Small intestine (tissue), 7 donors: Measurements from ENCODE around the gene SMAD3. TPM values are rescaled to one million over a fixed set of nuclear protein-coding genes. Genes with fewer than 3 reads are reported as not detected.

ENCODE experiments used
- DNase-seq, 2 donors: peaks; one replicate each; pipeline versions ENCODE4 v3.0.0 to v3.0.0-alpha.2; 2013
- FAIRE-seq: peaks from 2 replicates; lab custom pipeline; 2012; peaks lifted over from hg19 to GRCh38; lab: Jason Lieb, UNC
- H3K27ac ChIP-seq, 3 donors: one replicate each; pipeline ENCODE4 v1.5.1; 2013; ENCODE audit warnings: low read length in 2 of 3, mild to moderate bottlenecking in 2 of 3, control low read depth in 1 of 3, inconsistent platforms in 1 of 3, low read depth in 1 of 3, moderate library complexity in 1 of 3
- H3K27me3 ChIP-seq, 3 donors: one replicate each; pipeline ENCODE4 v1.6.1; 2013; ENCODE audit warnings: low read length in 3 of 3, inconsistent platforms in 1 of 3; ENCODE audit not compliant: control insufficient read depth in 3 of 3, insufficient read depth in 3 of 3
- H3K36me3 ChIP-seq, 3 donors: one replicate each; pipeline ENCODE4 v1.6.1; 2013; ENCODE audit warnings: low read length in 3 of 3, inconsistent platforms in 1 of 3, low read depth in 1 of 3, mild to moderate bottlenecking in 1 of 3, moderate library complexity in 1 of 3; ENCODE audit not compliant: control insufficient read depth in 3 of 3, insufficient read depth in 2 of 3
- H3K4me1 ChIP-seq, 3 donors: one replicate each; pipeline ENCODE4 v1.6.1; 2013; ENCODE audit warnings: low read length in 2 of 3, inconsistent platforms in 1 of 3, low read depth in 1 of 3, mild to moderate bottlenecking in 1 of 3, moderate library complexity in 1 of 3; ENCODE audit not compliant: control insufficient read depth in 3 of 3, insufficient read depth in 2 of 3
- H3K4me3 ChIP-seq, 3 donors: one replicate each; pipeline ENCODE4 v1.5.1; 2013; ENCODE audit warnings: low read length in 3 of 3, control low read depth in 1 of 3, inconsistent platforms in 1 of 3, low read depth in 1 of 3, mild to moderate bottlenecking in 1 of 3, moderate library complexity in 1 of 3
- H3K9me3 ChIP-seq, 2 donors: one replicate each; pipeline ENCODE4 v1.6.1; 2013; ENCODE audit warnings: low read depth in 1 of 2, low read length in 1 of 2; ENCODE audit not compliant: control insufficient read depth in 2 of 2, insufficient read depth in 1 of 2
- WGBS, 3 donors: extraction: QIAGEN DNeasy Blood & Tissue Kit; methylation state at CpG; one replicate each; pipeline ENCODE4 v1.1.7; 2013; 5-methylcytosine and 5-hydroxymethylcytosine counted together
- polyA plus RNA-seq, 4 donors: library from polyadenylated mRNA; stranded (reverse) in 3 of 4; unstranded in 1 of 4; fragments of 200-250 nt in 3 of 4; fragments of 120-200 nt in 1 of 4; gene quantifications; one replicate each; pipeline versions ENCODE4 v1.2.1 to v1.2.3, GENCODE V29; 2013
- donor health status: healthy with polysubstance abuse.
- donor health status: control.
- donor health status: control.
- donor health status: Bipolar disorder and iron deficiency.
- donor health status: healthy.

Gene SMAD3
- polyA plus RNA-seq, 4 donors, result 11.6 to 33.2 (median 14.6) TPM

DNA sequence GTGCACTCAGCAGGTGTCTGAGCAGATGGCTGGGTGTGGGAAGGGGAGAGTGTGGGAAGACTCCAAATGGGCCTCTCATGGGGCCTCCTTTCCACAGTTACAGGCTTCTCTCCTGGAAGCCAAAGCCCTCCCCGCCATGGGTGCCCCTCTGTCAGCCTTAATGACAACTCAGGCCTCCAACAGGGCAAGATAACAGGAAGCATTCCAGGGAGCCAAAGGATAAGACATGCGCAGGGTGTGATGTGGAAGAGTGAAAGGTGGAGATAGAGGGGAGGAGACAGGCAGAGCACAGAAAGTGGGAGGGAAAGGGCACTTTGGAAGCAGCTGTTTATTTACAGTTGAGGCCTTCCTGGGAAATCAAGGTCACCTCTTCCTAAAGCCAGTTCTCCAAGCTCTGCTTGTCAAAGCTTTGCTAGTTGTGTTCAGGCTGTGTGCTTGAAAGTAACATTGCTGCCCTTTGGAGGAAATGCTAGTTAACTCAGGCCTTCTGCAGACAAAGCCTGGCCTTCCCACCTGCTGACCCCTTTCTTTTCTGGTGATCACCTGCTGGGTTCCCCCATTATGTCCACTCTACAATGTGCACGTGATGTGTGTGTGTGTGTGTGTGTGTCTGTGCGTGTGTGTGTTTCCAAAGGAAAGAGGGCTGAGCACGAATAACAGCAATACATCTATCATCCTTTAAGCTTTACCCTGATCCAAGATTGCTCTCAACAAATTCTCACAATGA lies 35.2 kb upstream of the SMAD3 start:
- FAIRE-seq (no peak), DNase-seq (peak; percentile 60 to 80)
- Histone ChIP-seq H3K36me3 (no peaks in the 10 kb centered on the region), H3K9me3 (no peaks in the 10 kb centered on the region), H3K4me3 (no peak overlapping the region), H3K4me1 (peaks cover 2 to 50% (median 4%) of the 10 kb centered on the region in 3 donors), H3K27ac (peak overlapping the region in 1 of 3 donors; percentile 63), H3K27me3 (peaks cover 0 to 4% (median 0%) of the 10 kb centered on the region in 3 donors)
- 28 to 74% (median 48%) methylated on average over 4 to 5 of the region's 5 CpGs for WGBS, 3 donors

DNA sequence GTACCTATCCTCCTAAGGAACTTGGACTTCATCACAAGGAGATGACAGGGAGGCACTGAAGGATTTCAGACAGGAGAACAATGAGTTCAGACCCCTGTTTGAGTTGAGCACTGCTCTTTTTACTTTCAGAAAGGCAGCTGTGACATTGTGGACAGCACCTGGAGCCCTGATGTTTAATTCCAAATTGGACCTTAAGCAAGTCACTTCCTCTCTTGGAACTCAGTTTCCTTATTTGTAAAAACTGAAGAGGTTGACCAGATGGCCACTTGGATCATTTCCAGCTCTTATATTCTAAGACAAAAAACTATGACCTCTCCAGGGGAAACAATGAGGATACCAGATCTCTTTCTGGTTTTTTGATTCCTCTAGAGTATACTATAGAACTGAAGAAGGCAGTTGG lies 34.1 kb upstream of the SMAD3 start:
- no peak overlapping the region for H3K4me3 ChIP-seq
- DNase-seq, result no peak
- no peaks in the 10 kb centered on the region for H3K36me3 ChIP-seq
- H3K4me1 ChIP-seq, result peaks cover 2 to 41% (median 2%) of the 10 kb centered on the region in 3 donors
- no peaks in the 10 kb centered on the region for H3K9me3 ChIP-seq
- peaks cover 0 to 4% (median 0%) of the 10 kb centered on the region in 3 donors for H3K27me3 ChIP-seq
- FAIRE-seq, result no peak
- H3K27ac ChIP-seq, result no peak overlapping the region

DNA sequence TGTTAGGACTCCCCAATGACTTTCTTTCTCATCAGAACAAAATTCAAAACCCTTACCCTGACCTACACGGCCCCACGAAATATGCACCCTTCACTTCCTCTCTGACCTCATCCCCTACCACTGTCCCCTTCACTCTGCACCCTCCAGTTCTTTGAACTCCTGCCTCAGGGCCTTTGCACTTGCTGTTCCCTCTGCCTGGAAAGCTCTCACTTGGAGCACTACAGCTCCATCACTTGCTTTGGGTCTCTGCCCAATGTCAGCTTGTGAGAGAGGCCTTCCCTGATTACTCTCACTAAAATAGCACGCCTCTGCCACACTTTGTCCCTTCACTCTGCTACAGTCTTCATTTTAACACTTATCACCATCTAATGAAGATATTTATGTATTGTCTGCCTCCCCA lies 32.8 kb upstream of the SMAD3 start:
- H3K27me3 ChIP-seq, result peaks cover 0 to 4% (median 0%) of the 10 kb centered on the region in 3 donors
- FAIRE-seq (no peak), DNase-seq (no peak)
- H3K27ac ChIP-seq, result no peak overlapping the region
- 71 to 89% (median 87%) methylated on average over 3 of the region's 3 CpGs for WGBS, 3 donors
- H3K4me1 ChIP-seq, result peaks cover 2 to 41% (median 2%) of the 10 kb centered on the region in 3 donors
- no peaks in the 10 kb centered on the region for H3K36me3 ChIP-seq
- H3K4me3 ChIP-seq, result no peak overlapping the region
- no peaks in the 10 kb centered on the region for H3K9me3 ChIP-seq

DNA sequence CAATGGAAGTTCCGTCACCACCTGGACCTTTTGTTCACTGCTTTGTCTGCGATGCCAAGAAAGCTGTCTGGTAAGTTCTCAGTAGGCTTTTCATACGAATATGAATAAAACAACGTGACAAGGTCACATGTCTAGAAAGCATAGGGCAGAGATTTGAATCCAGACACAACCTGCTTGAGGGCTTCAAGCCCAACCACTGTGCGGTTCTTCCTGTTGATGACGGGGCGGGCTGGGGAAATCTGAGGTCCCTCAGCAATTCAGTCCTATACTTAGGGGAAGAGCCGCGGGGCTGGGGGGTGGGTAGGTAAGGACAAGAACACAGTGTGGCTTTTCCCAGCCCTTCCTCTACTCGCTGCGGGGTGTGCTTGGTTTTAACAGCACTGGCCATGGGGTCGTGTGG lies 32.4 kb upstream of the SMAD3 start:
- Histone ChIP-seq H3K4me3 (peak overlapping the region in 2 of 3 donors; percentile 29 to 47), H3K36me3 (no peaks in the 10 kb centered on the region), H3K4me1 (peaks cover 2 to 41% (median 2%) of the 10 kb centered on the region in 3 donors), H3K9me3 (no peaks in the 10 kb centered on the region), H3K27ac (no peak overlapping the region), H3K27me3 (peaks cover 0 to 4% (median 0%) of the 10 kb centered on the region in 3 donors)
- WGBS, 3 donors, result 45 to 51% (median 50%) methylated on average over 12 of the region's 12 CpGs
- DNase-seq, result no peak
- FAIRE-seq, result no peak

DNA sequence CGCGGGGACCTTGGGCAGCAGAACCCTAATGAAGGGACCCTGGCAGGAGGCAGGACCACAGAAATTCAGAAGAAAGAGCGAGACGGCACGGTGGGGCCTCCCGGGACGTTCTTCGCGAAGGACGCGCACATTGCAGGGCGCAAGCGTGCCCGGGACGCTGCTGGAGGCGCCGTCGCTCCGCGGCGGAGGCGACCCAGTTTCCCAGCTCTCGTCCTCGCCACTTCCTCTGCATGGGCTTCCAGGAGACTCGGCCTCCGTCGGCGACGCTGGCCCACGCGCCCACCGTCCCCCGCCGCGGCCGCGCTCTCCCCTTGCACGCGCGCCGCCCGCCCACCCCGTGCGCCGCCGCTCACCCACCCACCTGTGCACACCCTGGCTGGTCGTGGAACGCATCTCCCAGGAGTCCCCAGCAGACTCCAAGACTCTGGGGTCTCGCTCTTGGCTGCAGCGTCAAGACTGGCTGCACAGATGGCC lies 31.8 kb upstream of the SMAD3 start:
- Histone ChIP-seq H3K27ac (no peak overlapping the region), H3K9me3 (no peaks in the 10 kb centered on the region), H3K4me3 (peak overlapping the region; percentile 2 to 47 (median 29)), H3K27me3 (peaks cover 0 to 4% (median 0%) of the 10 kb centered on the region in 3 donors), H3K4me1 (peaks cover 2 to 41% (median 2%) of the 10 kb centered on the region in 3 donors), H3K36me3 (no peaks in the 10 kb centered on the region)
- WGBS, 3 donors, result 0 to 4% (median 3%) methylated on average over 26 to 50 of the region's 50 CpGs
- FAIRE-seq, result no peak
- peak; percentile 46 to 61 for DNase-seq

DNA sequence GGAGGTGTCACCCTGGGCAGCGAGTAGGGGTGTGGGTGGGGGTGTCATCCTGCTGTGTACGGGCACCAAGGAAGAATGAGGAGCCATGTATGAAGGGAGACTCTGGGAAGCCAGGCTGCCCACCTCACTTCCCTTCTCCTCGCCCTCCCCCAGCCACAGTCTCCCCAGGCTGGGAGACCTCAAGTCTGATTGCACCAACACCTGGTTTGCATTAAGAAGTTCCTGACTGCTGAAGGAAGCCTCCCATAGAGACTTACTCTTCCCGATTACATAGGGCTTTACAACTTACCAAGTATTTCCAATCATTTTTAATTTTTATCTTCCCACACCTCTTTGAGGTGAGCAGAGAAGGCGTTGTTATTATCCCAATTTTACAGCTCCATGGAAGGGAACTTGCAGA lies 29.5 kb upstream of the SMAD3 start:
- 86 to 96% (median 95%) methylated on average over 3 to 5 of the region's 5 CpGs for WGBS, 3 donors
- Histone ChIP-seq H3K4me3 (no peak overlapping the region), H3K27ac (no peak overlapping the region), H3K4me1 (peaks cover 0 to 26% (median 2%) of the 10 kb centered on the region in 3 donors), H3K36me3 (no peaks in the 10 kb centered on the region), H3K9me3 (no peaks in the 10 kb centered on the region), H3K27me3 (peaks cover 0 to 4% (median 0%) of the 10 kb centered on the region in 3 donors)
- no peak for DNase-seq
- no peak for FAIRE-seq

DNA sequence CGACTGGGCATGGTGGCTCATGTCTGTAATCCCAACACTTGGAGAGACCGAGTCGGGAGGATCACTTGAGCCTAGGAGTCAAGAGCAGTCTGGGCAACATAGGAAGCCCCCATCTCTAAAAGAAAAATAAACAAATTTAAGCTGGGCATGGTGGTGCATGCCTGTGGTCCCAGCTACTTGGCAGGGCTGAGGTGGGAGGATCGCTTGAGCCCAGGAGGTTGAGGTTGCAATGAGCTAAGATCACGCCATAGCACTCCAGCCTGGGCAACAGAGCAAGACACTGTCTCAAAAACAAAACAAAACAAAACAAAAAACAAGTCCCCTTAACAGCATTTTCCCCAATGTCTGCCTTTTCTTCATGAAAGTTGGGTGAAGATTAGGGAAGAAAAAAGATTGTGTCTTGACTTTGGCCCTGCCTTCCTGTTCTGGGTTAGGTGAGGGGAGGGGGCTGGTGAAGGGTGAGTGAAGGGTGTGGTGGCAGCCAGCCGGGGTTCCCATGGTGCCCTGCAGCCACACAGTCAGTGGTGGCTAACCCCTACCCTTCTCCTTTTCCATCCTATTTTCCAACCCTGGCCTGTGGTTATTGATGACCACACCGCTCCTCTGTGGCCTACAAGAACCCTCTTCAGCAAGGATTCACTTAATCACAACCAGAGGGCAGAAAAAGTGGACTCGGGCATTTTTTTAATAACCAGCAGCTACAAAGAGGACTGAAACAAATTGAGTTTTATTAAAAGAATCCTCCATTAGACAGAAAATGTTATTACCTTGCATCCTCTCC lies 28.4 kb upstream of the SMAD3 start:
- Histone ChIP-seq H3K4me3 (no peak overlapping the region), H3K4me1 (peaks cover 0 to 24% (median 2%) of the 10 kb centered on the region in 3 donors), H3K9me3 (no peaks in the 10 kb centered on the region), H3K36me3 (no peaks in the 10 kb centered on the region), H3K27ac (no peak overlapping the region), H3K27me3 (peaks cover 0 to 4% (median 0%) of the 10 kb centered on the region in 3 donors)
- DNase-seq, result no peak
- WGBS, 3 donors, result 79 to 86% (median 83%) methylated on average over 8 of the region's 8 CpGs
- FAIRE-seq, result no peak

DNA sequence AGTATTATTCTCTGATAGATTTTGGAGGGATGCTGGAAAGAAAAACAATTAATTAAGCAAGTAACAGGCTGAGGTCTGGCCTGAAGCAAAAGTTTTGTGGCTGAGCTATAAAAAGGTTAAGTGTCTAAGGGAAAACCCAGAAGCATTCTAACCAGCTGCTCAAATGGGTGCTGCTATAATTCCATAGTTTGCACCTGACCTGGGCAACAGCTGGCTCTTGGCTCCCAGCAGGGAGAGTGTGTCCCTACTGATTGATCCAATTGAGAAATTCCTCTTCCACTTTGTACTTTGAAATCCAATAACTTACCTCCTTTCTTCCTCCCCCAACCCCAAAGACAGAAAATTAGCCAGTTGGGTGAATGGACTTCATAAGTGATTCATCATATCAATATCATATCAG lies 27.7 kb upstream of the SMAD3 start:
- H3K27ac ChIP-seq, result no peak overlapping the region
- no peaks in the 10 kb centered on the region for H3K36me3 ChIP-seq
- FAIRE-seq (no peak), DNase-seq (no peak)
- peaks cover 0 to 31% (median 2%) of the 10 kb centered on the region in 3 donors for H3K4me1 ChIP-seq
- no peaks in the 10 kb centered on the region for H3K9me3 ChIP-seq
- peaks cover 0 to 4% (median 0%) of the 10 kb centered on the region in 3 donors for H3K27me3 ChIP-seq
- H3K4me3 ChIP-seq, result no peak overlapping the region
